Measurements from ENCODE around the gene PSMC5. TPM values are rescaled to one million over a fixed set of nuclear protein-coding genes. Genes with fewer than 3 reads are reported as not detected.
"Not testable (repeated sequence)": the region's sequence is repeated elsewhere in the genome, so short reads cannot be mapped to it uniquely, and the experiment has no call there.

The PSMC5 gene
- total RNA-seq, 1 experiment from 2014 or later, result 183 TPM

- H2BK12ac ChIP-seq (ENCODE audit: insufficient read length, low read depth, low read length); H3K27me3 Mint-ChIP-seq (ENCODE audit: low read depth); H3K4ac ChIP-seq (ENCODE audit: low read depth, low read length); H3K9ac ChIP-seq (ENCODE audit: extremely low read depth, insufficient read length, low read length); H3K79me2 ChIP-seq (ENCODE audit: insufficient read depth, low read length); H3K56ac ChIP-seq (ENCODE audit: insufficient read length, low read depth, low read length); H2AK5ac ChIP-seq (ENCODE audit: insufficient read length, low read length); H4K20me1 ChIP-seq (ENCODE audit: control insufficient read depth, insufficient read depth, insufficient read length); H3K18ac ChIP-seq (ENCODE audit: insufficient read length, low read depth, low read length); H3K79me1 ChIP-seq (ENCODE audit: insufficient read depth, low read depth, low read length, poor library complexity, severe bottlenecking); H2BK120ac ChIP-seq (ENCODE audit: low read depth, low read length, poor library complexity, severe bottlenecking); H2BK15ac ChIP-seq (ENCODE audit: low read depth, low read length); H3K4me3 Mint-ChIP-seq; H3K4me1 ChIP-seq (ENCODE audit: insufficient read depth, low read length); DNase-seq; H3T11ph ChIP-seq (ENCODE audit: low read length); H3K27me3 ChIP-seq (ENCODE audit: insufficient read depth, low read length); H3K27ac ChIP-seq (ENCODE audit: insufficient read length, low read depth, low read length); H3K4me2 ChIP-seq (ENCODE audit: insufficient read depth, insufficient read length, low read length); H3K9me3 ChIP-seq (ENCODE audit: control insufficient read depth, low read depth, low read length); H3K9me3 Mint-ChIP-seq; H3K23me2 ChIP-seq (ENCODE audit: insufficient read length, low read depth, low read length, poor library complexity, severe bottlenecking); H4K91ac ChIP-seq (ENCODE audit: insufficient read length, low read depth, low read length); H3K36me3 Mint-ChIP-seq (ENCODE audit: insufficient read depth in 1 of 3, low read depth in 3 of 3); H2BK20ac ChIP-seq (ENCODE audit: low read depth, low read length, poor library complexity, severe bottlenecking); H3K23ac ChIP-seq (ENCODE audit: insufficient read length, low read depth, low read length); H2AFZ ChIP-seq (ENCODE audit: low read length); H3K27ac Mint-ChIP-seq; H4K8ac ChIP-seq (replicated peaks; ENCODE audit: insufficient read length, low read depth, low read length); H2BK5ac ChIP-seq (ENCODE audit: insufficient read length, low read length); H4K5ac ChIP-seq (ENCODE audit: insufficient read length, low read depth, low read length); H3K4me1 Mint-ChIP-seq; H3K14ac ChIP-seq (ENCODE audit: insufficient read depth, low read length): not testable (repeated sequence)
- no CpG with 5 or more reads among the region's 15 CpGs for WGBS (ENCODE audit: extremely low coverage, insufficient read length, low lambda C conversion rate)
Measured at GRCh38 chr17:63871646-63872365, 44.6 kb downstream of the PSMC5 start.

DNA sequence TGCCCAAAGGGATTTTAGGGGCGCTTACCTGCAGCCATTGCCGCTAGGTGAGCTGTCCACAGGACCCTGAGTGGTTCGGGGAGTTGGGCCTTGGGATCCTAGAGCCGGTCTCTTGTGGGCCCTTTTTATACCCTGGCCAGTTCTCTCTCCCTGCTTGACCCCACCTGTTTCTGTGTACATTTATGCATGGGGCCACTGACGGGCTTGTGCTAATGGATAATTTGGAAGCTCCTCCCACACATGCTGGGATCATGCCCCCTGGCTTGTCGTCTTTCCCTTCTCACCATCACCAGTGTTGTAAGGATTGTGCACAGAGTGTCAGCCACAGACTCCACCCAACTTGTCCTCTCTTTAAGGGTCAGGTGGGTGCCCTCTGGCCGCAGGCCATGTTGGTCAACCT lies 46.3 kb downstream of the PSMC5 start, which contains the start of gene CSH2:
CSH2 (minus strand) TSS at position 101 of the 400 bp plus-strand sequence; CDS start at position 38, 63 bp downstream.
- H3K36me3 Mint-ChIP-seq (ENCODE audit: insufficient read depth in 1 of 3, low read depth in 3 of 3); H3K4me2 ChIP-seq (ENCODE audit: insufficient read depth, insufficient read length, low read length); H3K4me3 Mint-ChIP-seq; H3K4ac ChIP-seq (ENCODE audit: low read depth, low read length); H3K79me2 ChIP-seq (ENCODE audit: insufficient read depth, low read length); H2BK15ac ChIP-seq (ENCODE audit: low read depth, low read length); H4K5ac ChIP-seq (ENCODE audit: insufficient read length, low read depth, low read length); H4K8ac ChIP-seq (replicated peaks; ENCODE audit: insufficient read length, low read depth, low read length); H3T11ph ChIP-seq (ENCODE audit: low read length); H3K9ac ChIP-seq (ENCODE audit: extremely low read depth, insufficient read length, low read length); H3K79me1 ChIP-seq (ENCODE audit: insufficient read depth, low read depth, low read length, poor library complexity, severe bottlenecking); H2BK120ac ChIP-seq (ENCODE audit: low read depth, low read length, poor library complexity, severe bottlenecking); H2BK5ac ChIP-seq (ENCODE audit: insufficient read length, low read length); H4K20me1 ChIP-seq (ENCODE audit: control insufficient read depth, insufficient read depth, insufficient read length); H3K9me3 ChIP-seq (ENCODE audit: control insufficient read depth, low read depth, low read length); H2AK5ac ChIP-seq (ENCODE audit: insufficient read length, low read length); H2BK20ac ChIP-seq (ENCODE audit: low read depth, low read length, poor library complexity, severe bottlenecking); H3K23me2 ChIP-seq (ENCODE audit: insufficient read length, low read depth, low read length, poor library complexity, severe bottlenecking); DNase-seq; H2BK12ac ChIP-seq (ENCODE audit: insufficient read length, low read depth, low read length); H4K91ac ChIP-seq (ENCODE audit: insufficient read length, low read depth, low read length); H3K27me3 Mint-ChIP-seq (ENCODE audit: low read depth); H2AFZ ChIP-seq (ENCODE audit: low read length); H3K14ac ChIP-seq (ENCODE audit: insufficient read depth, low read length); H3K56ac ChIP-seq (ENCODE audit: insufficient read length, low read depth, low read length); H3K23ac ChIP-seq (ENCODE audit: insufficient read length, low read depth, low read length); H3K27ac ChIP-seq (ENCODE audit: insufficient read length, low read depth, low read length); H3K9me3 Mint-ChIP-seq; H3K18ac ChIP-seq (ENCODE audit: insufficient read length, low read depth, low read length); H3K4me1 ChIP-seq (ENCODE audit: insufficient read depth, low read length); H3K4me1 Mint-ChIP-seq; H3K27me3 ChIP-seq (ENCODE audit: insufficient read depth, low read length): not testable (repeated sequence)
- WGBS (ENCODE audit: extremely low coverage, insufficient read length, low lambda C conversion rate), result no CpG with 5 or more reads among the region's 7 CpGs
- H3K27ac Mint-ChIP-seq, result 0 out of 7 replicates have a peak within 1 kb of the TSS, but pooled peaks of 1 of the 3 experiments have one; percentile 86

All from H9 (cell line).